ENCODE results near the gene NFATC4.

DNA sequence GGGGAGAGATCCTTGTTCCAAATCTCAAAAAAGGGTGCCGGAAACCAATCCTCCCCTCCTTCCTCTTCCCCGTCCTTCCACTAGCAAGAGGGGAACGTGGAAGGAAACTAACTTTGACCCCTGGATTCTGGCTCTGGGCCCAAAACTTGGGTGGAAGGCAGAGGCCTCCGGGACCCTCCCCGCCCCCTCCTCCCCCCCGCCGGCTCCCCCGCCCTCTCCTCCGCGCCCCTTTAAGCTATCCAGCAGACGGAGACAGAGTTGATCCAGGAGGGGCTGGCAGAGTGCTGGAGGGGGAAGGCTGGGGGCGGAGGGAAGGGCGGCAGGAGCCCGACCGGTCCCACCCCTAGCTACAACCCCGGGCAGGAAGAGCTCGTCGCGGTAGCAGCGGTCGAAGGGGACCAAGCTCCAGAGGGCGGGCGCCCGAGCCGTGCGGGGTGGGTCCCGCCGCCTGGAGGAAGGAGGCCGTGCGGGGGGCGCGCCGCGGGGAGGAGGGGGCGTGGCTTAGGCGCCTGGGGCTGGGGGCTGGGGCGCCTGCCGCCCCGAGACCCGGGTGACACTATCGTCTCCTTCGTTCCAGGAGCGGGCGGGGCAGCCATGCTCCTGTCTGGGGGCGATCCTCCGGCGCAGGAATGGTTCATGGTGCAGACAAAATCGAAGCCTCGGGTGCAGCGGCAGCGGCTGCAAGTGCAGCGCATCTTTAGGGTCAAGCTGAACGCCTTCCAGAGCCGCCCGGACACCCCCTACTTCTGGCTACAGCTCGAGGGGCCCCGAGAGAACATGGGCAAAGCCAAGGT is 30.9 kb downstream of the NFATC4 start, which contains the start of gene NYNRIN:
- TF ChIP-seq, protein P1, sequence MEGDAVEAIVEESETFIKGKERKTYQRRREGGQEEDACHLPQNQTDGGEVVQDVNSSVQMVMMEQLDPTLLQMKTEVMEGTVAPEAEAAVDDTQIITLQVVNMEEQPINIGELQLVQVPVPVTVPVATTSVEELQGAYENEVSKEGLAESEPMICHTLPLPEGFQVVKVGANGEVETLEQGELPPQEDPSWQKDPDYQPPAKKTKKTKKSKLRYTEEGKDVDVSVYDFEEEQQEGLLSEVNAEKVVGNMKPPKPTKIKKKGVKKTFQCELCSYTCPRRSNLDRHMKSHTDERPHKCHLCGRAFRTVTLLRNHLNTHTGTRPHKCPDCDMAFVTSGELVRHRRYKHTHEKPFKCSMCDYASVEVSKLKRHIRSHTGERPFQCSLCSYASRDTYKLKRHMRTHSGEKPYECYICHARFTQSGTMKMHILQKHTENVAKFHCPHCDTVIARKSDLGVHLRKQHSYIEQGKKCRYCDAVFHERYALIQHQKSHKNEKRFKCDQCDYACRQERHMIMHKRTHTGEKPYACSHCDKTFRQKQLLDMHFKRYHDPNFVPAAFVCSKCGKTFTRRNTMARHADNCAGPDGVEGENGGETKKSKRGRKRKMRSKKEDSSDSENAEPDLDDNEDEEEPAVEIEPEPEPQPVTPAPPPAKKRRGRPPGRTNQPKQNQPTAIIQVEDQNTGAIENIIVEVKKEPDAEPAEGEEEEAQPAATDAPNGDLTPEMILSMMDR (IDR thresholded peaks at IDR 0.05): no peak
- TF ChIP-seq EP300 (IDR thresholded peaks at IDR 0.05): no peak
- TF ChIP-seq POLR2A (IDR thresholded peaks at IDR 0.05): no peak

Data from upper lobe of left lung (tissue), 4 donors.